ENCODE measurements around the gene KRT7.

- TF ChIP-seq, protein P1, sequence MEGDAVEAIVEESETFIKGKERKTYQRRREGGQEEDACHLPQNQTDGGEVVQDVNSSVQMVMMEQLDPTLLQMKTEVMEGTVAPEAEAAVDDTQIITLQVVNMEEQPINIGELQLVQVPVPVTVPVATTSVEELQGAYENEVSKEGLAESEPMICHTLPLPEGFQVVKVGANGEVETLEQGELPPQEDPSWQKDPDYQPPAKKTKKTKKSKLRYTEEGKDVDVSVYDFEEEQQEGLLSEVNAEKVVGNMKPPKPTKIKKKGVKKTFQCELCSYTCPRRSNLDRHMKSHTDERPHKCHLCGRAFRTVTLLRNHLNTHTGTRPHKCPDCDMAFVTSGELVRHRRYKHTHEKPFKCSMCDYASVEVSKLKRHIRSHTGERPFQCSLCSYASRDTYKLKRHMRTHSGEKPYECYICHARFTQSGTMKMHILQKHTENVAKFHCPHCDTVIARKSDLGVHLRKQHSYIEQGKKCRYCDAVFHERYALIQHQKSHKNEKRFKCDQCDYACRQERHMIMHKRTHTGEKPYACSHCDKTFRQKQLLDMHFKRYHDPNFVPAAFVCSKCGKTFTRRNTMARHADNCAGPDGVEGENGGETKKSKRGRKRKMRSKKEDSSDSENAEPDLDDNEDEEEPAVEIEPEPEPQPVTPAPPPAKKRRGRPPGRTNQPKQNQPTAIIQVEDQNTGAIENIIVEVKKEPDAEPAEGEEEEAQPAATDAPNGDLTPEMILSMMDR (IDR thresholded peaks at IDR 0.05): no peak
- no peak for TF ChIP-seq POLR2A (IDR thresholded peaks at IDR 0.05)
Observed at GRCh38 chr12:52239767-52240166, 6.7 kb downstream of the KRT7 start.
